GM21576 (cell line): Measurements from ENCODE around the gene SIGLECL1.
"Not testable (repeated sequence)": the region's sequence is repeated elsewhere in the genome, so short reads cannot be mapped to it uniquely, and the experiment has no call there.

Experiments used
- ATAC-seq: cut with Tn5 transposase; IDR thresholded peaks from one replicate; pipeline ENCODE4 v1.9.1; 2021; ENCODE audit warnings: mild to moderate bottlenecking, moderate library complexity; ENCODE audit not compliant: unreplicated experiment

The SIGLECL1 gene

GRCh38 chr19:51250786-51251467 is at the start of gene SIGLECL1:
TSS of gene SIGLECL1 (plus strand) at chr19:51251080. CDS start at chr19:51264073, 12,993 bp downstream.
- no peak for ATAC-seq

GRCh38 chr19:51201712-51202111 is 49.2 kb upstream of the SIGLECL1 start:
- no peak for ATAC-seq

- no peak for ATAC-seq
Measured at GRCh38 chr19:51203916-51204315, 47.0 kb upstream of the SIGLECL1 start.

GRCh38 chr19:51204321-51204720 is 46.6 kb upstream of the SIGLECL1 start:
- ATAC-seq, result no peak

- ATAC-seq, result no peak
Measured at GRCh38 chr19:51207747-51208146, 43.1 kb upstream of the SIGLECL1 start.

GRCh38 chr19:51210191-51210784 is 40.6 kb upstream of the SIGLECL1 start:
- no peak for ATAC-seq

GRCh38 chr19:51210874-51211361 is 40.0 kb upstream of the SIGLECL1 start:
- ATAC-seq, result not testable (repeated sequence)

GRCh38 chr19:51211833-51212232 is 39.0 kb upstream of the SIGLECL1 start:
- ATAC-seq, result no peak

GRCh38 chr19:51219307-51219706 is 31.6 kb upstream of the SIGLECL1 start:
- no peak for ATAC-seq

- no peak for ATAC-seq
Measured at GRCh38 chr19:51219971-51220370, 30.9 kb upstream of the SIGLECL1 start.

GRCh38 chr19:51220996-51221395 is 29.9 kb upstream of the SIGLECL1 start:
- no peak for ATAC-seq

- no peak for ATAC-seq
Measured at GRCh38 chr19:51224163-51224641, 26.7 kb upstream of the SIGLECL1 start.

- not testable (repeated sequence) for ATAC-seq
Measured at GRCh38 chr19:51224898-51225393, 25.9 kb upstream of the SIGLECL1 start, which contains the start of gene CD33. TSS of gene CD33 (plus strand) at chr19:51225080. CDS start at chr19:51225119, 39 bp downstream.

GRCh38 chr19:51226067-51226466 is 24.8 kb upstream of the SIGLECL1 start:
- no peak for ATAC-seq

- no peak for ATAC-seq
Measured at GRCh38 chr19:51227326-51227725, 23.6 kb upstream of the SIGLECL1 start.

- no peak for ATAC-seq
Measured at GRCh38 chr19:51227966-51228365, 22.9 kb upstream of the SIGLECL1 start.

- no peak for ATAC-seq
Measured at GRCh38 chr19:51240866-51241265, 10.0 kb upstream of the SIGLECL1 start.

GRCh38 chr19:51242881-51243630 is 7.8 kb upstream of the SIGLECL1 start:
- ATAC-seq, result no peak

GRCh38 chr19:51246164-51246552 is 4.7 kb upstream of the SIGLECL1 start:
- ATAC-seq, result no peak

- no peak for ATAC-seq
Measured at GRCh38 chr19:51247972-51248590, 2.8 kb upstream of the SIGLECL1 start.

- ATAC-seq, result no peak
Measured at GRCh38 chr19:51251468-51251820, 564 bp downstream of the SIGLECL1 start.
